Ishikawa (cell line): ENCODE results near the gene SLC26A8.

Experiments
- CEBPB ChIP-seq: IDR thresholded peaks from 2 replicates; pipeline ENCODE4 v1.6.1; 2012
- CREB1 ChIP-seq: IDR thresholded peaks from 2 replicates; pipeline ENCODE4 v1.6.1; 2012; ENCODE audit warnings: low read depth
- EP300 ChIP-seq: IDR thresholded peaks from 2 replicates; pipeline ENCODE4 v1.6.1; 2012; ENCODE audit warnings: borderline replicate concordance
- FOXM1 ChIP-seq: IDR thresholded peaks from 2 replicates; pipeline ENCODE4 v1.6.1; 2012; ENCODE audit warnings: low read depth, borderline replicate concordance
- MAX ChIP-seq: IDR thresholded peaks from 2 replicates; pipeline ENCODE4 v1.6.1; 2012
- RAD21 ChIP-seq: IDR thresholded peaks from 2 replicates; pipeline ENCODE4 v1.6.1; 2012; ENCODE audit warnings: low read depth
- REST ChIP-seq: IDR thresholded peaks from 2 replicates; pipeline ENCODE4 v1.6.1; 2012; ENCODE audit warnings: low read depth, mild to moderate bottlenecking
- TAF1 ChIP-seq: IDR thresholded peaks from 2 replicates; pipeline ENCODE4 v1.6.1; 2012; ENCODE audit warnings: low read depth, mild to moderate bottlenecking
- TCF12 ChIP-seq: IDR thresholded peaks from 2 replicates; pipeline ENCODE4 v1.6.1; 2012; ENCODE audit warnings: low read depth
- TEAD4 ChIP-seq: IDR thresholded peaks from 2 replicates; pipeline ENCODE4 v1.6.1; 2012
- YY1 ChIP-seq: IDR thresholded peaks from 2 replicates; pipeline ENCODE4 v1.6.1; 2012; ENCODE audit warnings: low read depth

- TF ChIP-seq REST (no peak), FOXM1 (no peak), EP300 (no peak), MAX (no peak), TAF1 (no peak), TCF12 (no peak), YY1 (no peak), RAD21 (no peak), CEBPB (no peak), TEAD4 (no peak), CREB1 (no peak)
Observed at GRCh38 chr6:35936681-35937359, 87.6 kb downstream of the SLC26A8 start.
